NCI-H82 treated with DMSO at 0.1 percent for 48 hours (cell line): ENCODE measurements around the gene HABP4.

ENCODE experiments used
- DNase-seq: peaks from one replicate; lab custom pipeline; 2025; ENCODE audit not compliant: unreplicated experiment; lab: John Stamatoyannopoulos, UW

The HABP4 gene

GRCh38 chr9:96515621-96516470 lies 65.9 kb downstream of the HABP4 start:
- DNase-seq = no peak

DNA sequence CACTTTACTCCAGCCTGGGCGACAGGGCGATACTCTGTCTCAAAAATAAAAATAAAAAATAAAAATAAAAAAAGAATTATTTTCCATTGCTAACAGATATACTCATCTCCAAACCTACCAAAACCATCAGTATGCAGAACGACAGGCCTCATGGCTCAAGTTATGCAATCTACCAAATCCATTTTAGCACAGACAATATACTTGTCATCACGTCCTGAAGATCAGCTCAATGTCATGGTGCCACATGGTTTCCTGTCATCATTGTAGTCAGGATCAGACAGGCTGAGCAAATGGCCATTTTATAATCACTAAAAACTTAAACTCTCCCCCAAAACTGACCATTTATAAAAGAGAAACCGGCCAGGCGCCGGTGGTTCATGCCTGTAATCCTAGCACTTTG lies 69.1 kb downstream of the HABP4 start:
- no peak for DNase-seq

DNA sequence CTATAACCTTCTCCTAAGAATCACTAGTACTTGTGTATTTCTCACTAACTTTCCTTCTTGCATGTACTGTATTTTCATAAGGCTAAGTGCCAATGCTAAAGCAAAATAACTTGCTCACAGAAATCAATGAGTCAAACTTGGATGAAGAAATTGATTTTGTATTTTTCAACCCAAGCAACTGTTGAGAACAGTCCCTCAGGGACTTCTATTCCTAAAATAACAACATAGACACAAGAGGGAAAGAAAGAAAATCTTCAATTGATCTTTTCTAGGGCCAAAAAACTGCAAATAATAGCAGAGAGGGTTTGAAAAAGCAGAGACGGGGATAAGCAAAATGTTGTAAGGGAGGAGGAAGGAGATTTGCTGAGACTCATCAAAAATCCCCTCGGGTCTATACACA lies 69.8 kb downstream of the HABP4 start:
- no peak for DNase-seq

GRCh38 chr9:96522366-96522765 lies 72.4 kb downstream of the HABP4 start:
- DNase-seq = no peak

DNA sequence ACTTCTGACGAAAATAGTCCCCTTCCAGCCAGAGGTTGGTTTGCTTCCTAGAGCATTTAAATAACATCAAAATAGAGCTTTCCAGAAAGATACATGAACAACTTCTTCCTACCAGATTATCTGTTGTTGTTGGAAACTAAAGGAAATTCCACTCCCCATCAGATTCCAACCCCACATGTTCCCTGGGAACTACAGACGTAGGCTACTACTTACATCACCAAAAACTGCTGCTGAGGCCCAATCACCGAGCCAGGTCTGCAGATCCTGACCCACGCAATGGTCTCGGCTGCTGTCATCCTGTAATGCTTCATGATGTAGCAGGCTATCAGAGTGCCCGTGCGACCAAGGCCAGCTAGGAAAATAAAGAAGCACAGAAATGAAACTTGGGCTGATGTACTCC lies 73.4 kb downstream of the HABP4 start:
- DNase-seq = no peak

DNA sequence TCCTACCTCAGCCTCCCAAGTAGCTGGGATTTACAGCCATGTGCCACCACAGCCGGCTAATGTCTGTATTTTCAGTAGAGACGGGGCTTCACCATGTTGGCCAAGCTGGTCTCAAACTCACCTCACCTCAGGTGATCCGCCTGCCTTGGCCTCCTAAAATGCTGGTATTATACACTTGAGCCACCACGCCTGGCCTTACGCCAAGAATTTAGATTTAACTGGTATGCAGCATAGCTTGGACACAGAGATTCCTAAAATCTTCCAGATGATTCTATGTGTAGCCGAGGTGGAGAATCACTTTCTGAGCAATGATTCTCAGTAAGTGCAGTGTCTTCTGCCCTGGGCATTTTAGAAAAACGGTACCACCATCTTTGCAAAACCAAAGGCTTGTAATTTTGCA lies 74.1 kb downstream of the HABP4 start:
- no peak for DNase-seq

DNA sequence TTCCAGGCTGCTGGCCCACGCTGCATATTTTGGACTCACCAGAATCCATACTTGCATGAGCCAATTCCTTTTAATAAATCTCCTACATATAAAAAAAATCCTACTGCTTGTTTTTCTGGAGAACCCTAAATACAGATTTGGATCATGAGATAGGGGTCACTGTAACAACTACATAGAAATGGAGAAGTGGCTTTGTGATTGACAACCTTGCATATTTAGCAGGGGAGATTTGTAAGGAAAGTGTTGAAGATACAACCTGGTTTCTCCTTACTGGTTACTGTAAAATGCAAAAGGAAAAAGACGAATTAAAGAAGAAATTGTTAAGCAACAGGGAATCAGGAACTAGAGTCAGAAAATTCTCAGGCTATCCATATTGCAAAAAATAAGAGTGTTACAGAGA lies 74.8 kb downstream of the HABP4 start:
- DNase-seq = no peak

DNA sequence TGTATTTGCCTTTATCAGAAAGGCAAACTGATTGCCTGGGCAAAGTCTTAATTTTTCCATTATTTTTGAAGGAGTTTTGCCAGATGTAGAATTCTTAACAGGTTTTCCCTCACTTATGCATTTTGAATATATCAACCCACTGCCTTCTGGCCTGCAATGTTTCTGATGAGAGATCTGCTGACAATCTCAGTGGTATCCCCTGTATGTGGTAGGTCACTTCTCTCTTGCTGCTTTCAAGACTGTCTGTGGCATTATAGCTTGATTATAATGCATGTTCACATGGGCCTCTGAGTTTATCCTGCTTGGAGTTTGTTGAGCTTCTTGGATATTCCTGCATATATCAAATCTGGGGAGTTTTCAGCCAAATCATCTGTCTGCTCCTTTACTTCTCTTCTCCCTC lies 82.2 kb downstream of the HABP4 start:
- DNase-seq = no peak

DNA sequence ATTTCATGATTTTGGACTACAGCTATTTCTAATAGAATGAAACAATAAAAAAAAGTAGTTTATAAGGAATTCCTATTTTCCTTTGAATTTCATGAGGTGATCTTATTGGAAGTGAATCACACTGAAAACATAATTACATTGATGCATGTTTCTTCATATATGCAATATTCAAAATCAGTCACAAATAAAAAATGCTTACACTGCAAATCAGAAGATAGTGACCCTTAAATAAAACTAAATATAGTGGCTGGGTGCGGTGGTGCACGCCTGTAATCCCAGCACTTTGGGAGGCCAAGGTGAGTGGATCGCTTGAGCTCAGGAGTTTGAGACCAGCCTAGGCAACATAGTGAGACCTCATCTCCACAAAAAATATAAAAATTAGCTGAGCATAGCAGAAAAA lies 90.1 kb downstream of the HABP4 start:
- no peak for DNase-seq
